Vagina (tissue), 2 donors: ENCODE results near the gene TMEM270. TPM values are rescaled to one million over a fixed set of nuclear protein-coding genes. Genes with fewer than 3 reads are reported as not detected.
A peak's percentile ranks its signal among the peaks of the same experiment; 100 is the strongest.

Experiments
- DNase-seq, 2 donors: peaks; one replicate each; pipeline ENCODE4 v3.0.0-alpha.2; 2017; ENCODE audit errors: extremely low spot score in 2 of 2
- H3K27ac ChIP-seq: fragments of 200-600 bp; sonication (generic); one replicate; pipeline ENCODE4 v1.5.1; 2019
- H3K27me3 ChIP-seq: fragments of 200-600 bp; sonication (generic); one replicate; pipeline ENCODE4 v1.5.1; 2019
- H3K36me3 ChIP-seq, 2 donors: fragments of 200-600 bp; sonication (generic); one replicate each; pipeline ENCODE4 v1.5.1; 2017 to 2019
- H3K4me1 ChIP-seq: fragments of 200-600 bp; sonication (generic); one replicate; pipeline ENCODE4 v1.5.1; 2019
- H3K4me3 ChIP-seq, 2 donors: fragments of 200-600 bp; sonication (generic); 1 replicate in 1 of 2; 2 replicates in 1 of 2; pipeline ENCODE4 v1.5.1; 2016 to 2019
- H3K9me3 ChIP-seq: fragments of 200-600 bp; sonication (generic); one replicate; pipeline ENCODE4 v1.5.1; 2019
- CTCF ChIP-seq, 3 experiments: fragments of 450-650 bp in 2 of 3; fragments of 200-600 bp in 1 of 3; sonication (generic) in 1 of 3; IDR thresholded peaks; one replicate each; pipeline ENCODE4 v1.5.1; 2017 to 2019; ENCODE audit warnings: antibody characterized with exemption in 3 of 3, mild to moderate bottlenecking in 2 of 3, moderate library complexity in 2 of 3
- POLR2A ChIP-seq, 2 donors: fragments of 450-650 bp; IDR thresholded peaks; one replicate each; pipeline ENCODE4 v1.6.1; 2017; ENCODE audit warnings: antibody characterized with exemption in 2 of 2, mild to moderate bottlenecking in 2 of 2, moderate library complexity in 2 of 2
- POLR2AphosphoS5 ChIP-seq, 2 donors: sonication (generic); formaldehyde crosslinking; IDR thresholded peaks; one replicate each; pipeline ENCODE4 v1.9.0; 2017; ENCODE audit warnings: antibody characterized with exemption in 2 of 2, mild to moderate bottlenecking in 2 of 2, low read depth in 1 of 2; ENCODE audit not compliant: insufficient read depth in 1 of 2
- intact Hi-C: fragments of 100-400 bp; cut with DNase I; formaldehyde crosslinking; loops from one replicate; pipeline ENCODE4 v1.15.1; 2023
- total RNA-seq: library from RNA; depleted of rRNA; stranded (reverse); fragments of >200 nt; gene quantifications from one replicate; pipeline ENCODE4 v1.2.3, GENCODE V29; 2016

Gene TMEM270
- total RNA-seq, 1 donor from 2014 or later: not detected

DNA sequence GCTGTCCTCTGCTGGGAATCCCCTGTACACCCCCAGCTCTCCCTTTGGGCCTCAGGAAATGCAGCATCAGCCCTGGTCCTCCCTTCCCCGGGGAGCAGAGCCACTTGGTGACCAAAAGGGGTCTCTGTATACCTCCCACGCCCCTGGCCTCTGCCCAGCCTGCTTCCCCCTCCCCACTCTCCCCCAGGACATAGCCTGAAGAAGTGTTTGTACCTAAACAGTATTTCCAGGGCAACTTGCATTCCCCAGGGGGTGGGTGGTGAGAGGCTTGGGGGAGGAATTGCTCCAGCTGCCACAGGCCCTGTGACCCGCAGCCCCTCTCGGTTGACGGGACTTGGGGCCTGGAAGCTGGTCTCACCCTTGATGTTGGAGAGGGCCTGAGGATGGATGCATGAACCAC lies 39.3 kb downstream of the TMEM270 start:
- Histone ChIP-seq H3K4me1 (peaks cover 29% of the 10 kb centered on the region), H3K36me3 (no peaks in the 10 kb centered on the region), H3K4me3 (no peak overlapping the region), H3K9me3 (no peaks in the 10 kb centered on the region), H3K27ac (peak overlapping the region; percentile 77), H3K27me3 (no peaks in the 10 kb centered on the region)
- DNase-seq: no peak
- intact Hi-C loops: no loop called here
- no peak for TF ChIP-seq POLR2A (IDR thresholded peaks at IDR 0.05)
- TF ChIP-seq POLR2AphosphoS5 (IDR thresholded peaks at IDR 0.05; ENCODE audit: insufficient read depth in 1 of 2, low read depth in 1 of 2): no peak
- no peak for TF ChIP-seq CTCF (IDR thresholded peaks at IDR 0.05)

DNA sequence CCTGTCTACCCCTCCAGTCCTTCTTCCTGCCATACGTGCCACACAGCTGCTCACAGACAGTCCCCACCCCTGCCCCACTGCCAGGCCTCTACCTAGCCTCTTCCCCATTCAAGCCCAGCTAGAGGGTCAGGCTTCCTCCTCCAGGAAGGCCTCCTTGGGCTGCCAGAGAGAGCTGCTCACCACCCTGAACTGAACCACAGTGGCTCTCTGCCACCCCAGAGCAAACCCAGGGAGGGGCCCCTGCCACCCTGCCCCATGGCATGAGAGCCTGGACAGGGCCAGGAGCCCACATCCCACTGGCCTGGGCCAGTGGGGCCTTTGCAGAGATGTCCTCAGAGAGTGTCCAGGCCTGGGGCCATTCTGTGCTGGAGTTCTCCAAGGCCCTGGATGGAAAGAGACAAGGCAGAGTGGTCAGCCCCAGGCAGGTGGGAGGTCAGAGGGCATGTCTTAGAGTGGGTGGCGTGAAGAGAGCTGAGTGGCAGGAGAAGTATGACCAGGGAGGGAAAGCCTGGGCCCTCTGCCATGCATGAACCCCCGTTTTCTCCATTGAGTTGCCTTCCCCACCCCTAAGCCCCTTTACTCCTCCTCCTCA lies 40.4 kb downstream of the TMEM270 start:
- intact Hi-C loops: no loop called here
- Histone ChIP-seq H3K36me3 (no peaks in the 10 kb centered on the region), H3K4me3 (no peak overlapping the region), H3K4me1 (peaks cover 30% of the 10 kb centered on the region), H3K27me3 (no peaks in the 10 kb centered on the region), H3K27ac (no peak overlapping the region), H3K9me3 (no peaks in the 10 kb centered on the region)
- TF ChIP-seq CTCF (IDR thresholded peaks at IDR 0.05) (no peak), POLR2A (IDR thresholded peaks at IDR 0.05) (no peak), POLR2AphosphoS5 (IDR thresholded peaks at IDR 0.05; ENCODE audit: insufficient read depth in 1 of 2, low read depth in 1 of 2) (no peak)
- no peak for DNase-seq

DNA sequence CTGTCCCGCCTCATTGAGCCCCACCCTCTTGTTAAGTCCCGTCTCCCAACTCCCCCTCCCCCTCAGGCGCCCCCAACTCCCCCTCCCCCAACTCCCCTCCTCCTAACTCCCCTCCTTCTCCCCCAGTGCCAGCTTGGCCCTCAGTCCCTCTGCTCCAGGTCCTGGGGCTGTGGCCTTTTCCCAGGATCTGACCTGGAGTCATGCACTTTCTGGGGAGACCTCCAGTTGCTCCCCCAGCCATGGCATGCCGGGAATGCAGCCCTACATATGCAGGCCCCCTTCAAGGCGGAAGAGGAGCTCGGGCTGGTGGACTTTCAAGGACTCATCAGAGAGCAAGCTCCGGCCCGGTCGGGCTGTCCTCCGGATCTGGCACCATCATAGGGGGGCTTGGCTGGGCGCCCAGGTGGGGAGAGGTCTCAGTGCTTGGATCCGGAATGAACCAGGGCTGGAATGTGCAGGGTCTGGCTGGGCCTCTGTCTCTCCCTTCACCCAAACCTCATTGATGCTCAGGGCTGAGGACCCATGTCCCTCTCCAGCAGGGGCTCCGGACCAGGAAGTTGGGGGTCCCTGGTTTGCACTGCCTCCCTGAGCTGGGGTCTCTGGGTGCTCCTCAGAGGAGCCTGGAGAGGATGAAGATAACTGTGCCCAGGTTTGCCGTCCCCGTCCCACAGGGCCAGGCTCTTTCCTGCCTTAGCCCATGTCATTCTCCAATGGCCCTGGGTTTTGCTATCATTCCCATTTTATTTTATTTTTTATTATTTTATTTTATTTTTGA lies 41.1 kb downstream of the TMEM270 start:
- intact Hi-C loops: no loop called here
- TF ChIP-seq POLR2AphosphoS5 (IDR thresholded peaks at IDR 0.05; ENCODE audit: insufficient read depth in 1 of 2, low read depth in 1 of 2) (no peak), CTCF (IDR thresholded peaks at IDR 0.05) (no peak), POLR2A (IDR thresholded peaks at IDR 0.05) (no peak)
- H3K27me3 ChIP-seq: no peaks in the 10 kb centered on the region
- no peak overlapping the region for H3K27ac ChIP-seq
- peaks cover 30% of the 10 kb centered on the region for H3K4me1 ChIP-seq
- no peak overlapping the region for H3K4me3 ChIP-seq
- H3K36me3 ChIP-seq: no peaks in the 10 kb centered on the region
- H3K9me3 ChIP-seq: no peaks in the 10 kb centered on the region
- DNase-seq: no peak

DNA sequence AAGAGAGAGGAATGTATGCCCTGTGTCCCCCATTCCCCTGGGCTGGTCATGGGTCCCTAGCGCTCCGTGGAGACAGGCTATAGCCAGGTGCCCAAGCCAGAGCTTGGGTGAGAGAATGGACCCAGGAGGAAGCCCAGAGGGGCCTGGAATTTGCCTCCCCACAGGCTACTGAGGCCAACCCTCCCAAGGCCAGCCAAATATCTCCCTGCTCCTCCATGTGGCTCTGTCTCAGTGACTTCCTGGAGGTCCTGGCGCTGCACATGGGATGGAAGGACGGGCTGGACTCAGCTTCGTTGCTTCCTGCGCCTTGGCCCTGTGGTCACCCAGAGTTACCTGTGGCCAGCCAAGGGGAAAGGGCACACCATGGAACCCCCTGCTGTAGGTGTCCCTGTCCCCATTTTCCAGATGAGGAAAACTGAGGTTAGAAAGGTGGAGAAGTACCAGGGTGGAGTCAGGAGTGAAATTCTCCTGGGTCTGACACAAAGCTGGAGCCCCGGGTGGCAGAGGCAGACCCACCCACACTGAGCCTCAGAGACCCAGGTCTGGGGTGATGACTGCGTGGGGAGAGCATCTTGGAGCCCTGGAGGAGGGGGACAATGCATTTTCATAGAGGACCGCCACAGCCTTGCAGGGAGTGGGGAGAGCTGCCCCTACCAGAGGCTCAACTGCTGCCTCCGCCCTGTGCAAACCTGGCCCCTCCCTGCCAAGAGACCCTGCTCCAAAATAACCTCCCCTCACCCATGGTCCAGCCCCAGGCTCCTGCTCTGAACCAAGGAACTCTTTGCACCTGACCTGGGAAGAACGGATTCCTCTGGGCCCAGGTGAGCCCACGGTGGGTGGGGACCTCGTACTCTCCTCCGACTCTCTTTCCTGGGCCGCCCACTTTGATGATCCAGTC lies 42.6 kb downstream of the TMEM270 start:
- H3K4me3 ChIP-seq: no peak overlapping the region
- DNase-seq: no peak
- no peaks in the 10 kb centered on the region for H3K27me3 ChIP-seq
- H3K27ac ChIP-seq: no peak overlapping the region
- H3K36me3 ChIP-seq: no peaks in the 10 kb centered on the region
- H3K4me1 ChIP-seq: peaks cover 30% of the 10 kb centered on the region
- no peaks in the 10 kb centered on the region for H3K9me3 ChIP-seq
- intact Hi-C loops: no loop called here
- no peak for TF ChIP-seq POLR2AphosphoS5 (IDR thresholded peaks at IDR 0.05; ENCODE audit: insufficient read depth in 1 of 2, low read depth in 1 of 2)
- TF ChIP-seq POLR2A (IDR thresholded peaks at IDR 0.05): no peak
- no peak for TF ChIP-seq CTCF (IDR thresholded peaks at IDR 0.05)
